B cell (primary cell): Measurements from ENCODE around the gene HPS6. TPM values are rescaled to one million over a fixed set of nuclear protein-coding genes. Genes with fewer than 3 reads are reported as not detected.

Experiments
- ATAC-seq: fragments of 200-7000 bp; cut with Tn5 transposase; one replicate; pipeline ENCODE4 v1.10.0; 2021; ENCODE audit warnings: low read depth, mild to moderate bottlenecking, moderate number of reproducible peaks, moderate library complexity
- CTCF ChIA-PET: fragments of 350-600 bp; sonication (Branson Sonifier 250); formaldehyde crosslinking; loops from one replicate; lab custom pipeline; 2021; ENCODE audit warnings: antibody characterized with exemption, inconsistent platforms; lab: Charles Lee
- POLR2A ChIA-PET: fragments of 350-600 bp; sonication (Branson Sonifier 250); formaldehyde crosslinking; loops from one replicate; lab custom pipeline; 2021; ENCODE audit warnings: antibody characterized with exemption; lab: Charles Lee
- DNase-seq: peaks from one replicate; pipeline ENCODE4 v3.0.0; 2013
- H2AFZ ChIP-seq: 2 replicates; pipeline ENCODE4 v1.6.1; 2012; ENCODE audit warnings: mild to moderate bottlenecking, low read depth, low read length; ENCODE audit not compliant: insufficient read depth, poor library complexity, severe bottlenecking
- H3K27ac ChIP-seq, 2 donors: 1 replicate in 1 of 2; 2 replicates in 1 of 2; pipeline ENCODE4 v1.5.1; 2012 to 2013; ENCODE audit warnings: low read length in 2 of 2, mild to moderate bottlenecking in 2 of 2, moderate library complexity in 1 of 2
- H3K27me3 ChIP-seq, 4 experiments: fragments of 200-600 bp in 1 of 4; sonication (generic) in 1 of 4; replicated peaks in 1 of 4; 1 replicate in 2 of 4; 2 replicates in 2 of 4; pipeline versions ENCODE4 v1.6.1 to v1.7.0; 2013 to 2016; ENCODE audit warnings: low read length in 3 of 4, mild to moderate bottlenecking in 2 of 4, mixed read lengths in 1 of 4, moderate library complexity in 1 of 4; ENCODE audit not compliant: insufficient read depth in 4 of 4, control insufficient read depth in 3 of 4; ENCODE audit errors: control extremely low read depth in 1 of 4
- H3K36me3 ChIP-seq, 2 experiments: replicated peaks in 1 of 2; 1 replicate in 1 of 2; 2 replicates in 1 of 2; pipeline versions ENCODE4 v1.6.1 to v1.7.1; 2013; ENCODE audit warnings: low read length in 1 of 2; ENCODE audit not compliant: insufficient read depth in 2 of 2, control insufficient read depth in 1 of 2; ENCODE audit errors: control extremely low read depth in 1 of 2, extremely low read depth in 1 of 2
- H3K4me1 ChIP-seq, 2 donors: fragments of 200-600 bp in 1 of 2; sonication (generic) in 1 of 2; 1 replicate in 1 of 2; 2 replicates in 1 of 2; pipeline versions ENCODE4 v1.5.1 to v1.6.1; 2013 to 2017; ENCODE audit warnings: low read length in 2 of 2; ENCODE audit not compliant: control insufficient read depth in 2 of 2, insufficient read depth in 2 of 2
- H3K4me2 ChIP-seq: replicated peaks from 2 replicates; pipeline ENCODE3; 2012; ENCODE audit warnings: mild to moderate bottlenecking, low read depth, low read length; ENCODE audit not compliant: poor library complexity, severe bottlenecking
- H3K4me3 ChIP-seq, 5 experiments: fragments of 200-600 bp in 1 of 5; sonication (generic) in 1 of 5; 1 replicate in 3 of 5; 2 replicates in 2 of 5; pipeline versions ENCODE4 v1.5.1 to v1.7.0; 2011 to 2016; ENCODE audit warnings: low read length in 4 of 5, mild to moderate bottlenecking in 4 of 5, low read depth in 2 of 5, control low read depth in 1 of 5, moderate library complexity in 1 of 5; ENCODE audit not compliant: insufficient read depth in 1 of 5; ENCODE audit errors: control extremely low read depth in 1 of 5, extremely low read depth in 1 of 5
- H3K79me2 ChIP-seq: fragments of 200-600 bp; sonication (generic); one replicate; pipeline ENCODE4 v1.6.0; 2016; ENCODE audit warnings: low read length; ENCODE audit not compliant: control insufficient read depth, insufficient read depth
- H3K9ac ChIP-seq: fragments of 200-600 bp; sonication (generic); 2 replicates; pipeline ENCODE4 v1.6.1; 2017; ENCODE audit warnings: mild to moderate bottlenecking, low read length, moderate library complexity
- H3K9me3 ChIP-seq, 3 donors: one replicate each; pipeline versions ENCODE4 v1.6.1 to v1.7.1; 2013; ENCODE audit warnings: low read length in 2 of 3; ENCODE audit not compliant: control insufficient read depth in 2 of 3, insufficient read depth in 1 of 3; ENCODE audit errors: control extremely low read depth in 1 of 3
- H4K20me1 ChIP-seq: 2 replicates; pipeline ENCODE4 v1.6.0; 2012; ENCODE audit warnings: mild to moderate bottlenecking, low read length; ENCODE audit not compliant: insufficient read depth, control insufficient read depth, poor library complexity, severe bottlenecking
- H3K27ac Mint-ChIP-seq: one replicate; pipeline ENCODE4 v1.8.0; 2021; ENCODE audit warnings: mixed read lengths
- H3K27me3 Mint-ChIP-seq: one replicate; pipeline ENCODE4 v1.8.0; 2021; ENCODE audit warnings: mixed read lengths
- H3K4me1 Mint-ChIP-seq: one replicate; pipeline ENCODE4 v1.8.0; 2021; ENCODE audit warnings: mixed read lengths
- H3K4me3 Mint-ChIP-seq: one replicate; pipeline ENCODE4 v1.8.0; 2021; ENCODE audit warnings: mixed read lengths
- H3K9me3 Mint-ChIP-seq: one replicate; pipeline ENCODE4 v1.8.0; 2022; ENCODE audit warnings: mixed read lengths; ENCODE audit not compliant: insufficient read depth
- EZH2 ChIP-seq: IDR thresholded peaks from 2 replicates; pipeline ENCODE4 v1.6.1; 2012; ENCODE audit warnings: borderline replicate concordance, low read depth, mild to moderate bottlenecking, moderate library complexity, low read length; ENCODE audit not compliant: insufficient read depth, poor library complexity, severe bottlenecking
- WGBS: methylation state at CpG from one replicate; pipeline ENCODE4 v1.1.5; 2013; ENCODE audit warnings: missing lambda C conversion rate; ENCODE audit not compliant: insufficient coverage; 5-methylcytosine and 5-hydroxymethylcytosine counted together
- intact Hi-C: fragments of 100-400 bp; cut with micrococcal nuclease; formaldehyde crosslinking; loops from one replicate; pipeline ENCODE4 v1.10.0; 2022
- polyA plus RNA-seq: library from polyadenylated mRNA; depleted of rRNA; stranded (reverse); fragments of >200 nt; gene quantifications from 2 replicates; pipeline ENCODE4 v1.2.3, GENCODE V29; 2012
- total RNA-seq, 2 donors: library from RNA; stranded (reverse); fragments of 120-200 nt in 1 of 2; gene quantifications; 1 replicate in 1 of 2; 2 replicates in 1 of 2; pipeline versions ENCODE4 v1.2.3 to v1.2.4, GENCODE V29; 2013 to 2022
- TF ChIP-seq, protein P1 (sequence below): fragments of 200-600 bp; IDR thresholded peaks from one replicate; pipeline ENCODE4 v1.8.0; 2022; ENCODE audit warnings: antibody characterized with exemption, mild to moderate bottlenecking

Gene HPS6
- total and polyA plus RNA-seq, 2 donors (not counting 1 experiment from before 2014, with no cell fraction given) = 2.8 to 29.5 TPM

DNA sequence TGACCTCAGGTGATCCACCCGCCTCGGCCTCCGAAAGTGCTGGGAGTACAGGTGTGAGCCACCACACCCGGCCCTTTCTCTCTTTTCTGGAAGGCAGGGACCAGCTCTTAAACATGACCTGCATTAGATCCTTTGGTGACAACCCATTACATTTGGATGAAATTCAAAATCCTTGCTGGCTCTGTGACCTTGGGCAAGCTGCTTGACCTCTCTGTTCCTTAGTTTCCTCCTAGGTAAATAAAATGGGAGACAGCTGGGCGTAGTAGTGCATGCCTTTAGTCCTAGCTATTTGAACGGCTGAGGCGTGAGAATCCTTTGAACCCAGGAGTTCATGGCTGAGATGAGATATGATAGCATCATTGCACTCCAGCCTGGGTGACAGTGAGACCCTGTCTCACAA, 31.3 kb downstream of the HPS6 start:
- H3K4me1 ChIP-seq = no peaks in the 10 kb centered on the region
- no peak overlapping the region for H3K9ac ChIP-seq
- no peaks in the 10 kb centered on the region for H3K79me2 ChIP-seq
- H3K4me3 ChIP-seq = no peak overlapping the region
- WGBS = 100% methylated on average over 4 of the region's 7 CpGs
- no peaks in the 10 kb centered on the region for H3K9me3 ChIP-seq
- ChIA-PET POLR2A (no interaction called here), CTCF (no interaction called here)
- no peak overlapping the region for H3K4me2 ChIP-seq
- no peak overlapping the region for H2AFZ ChIP-seq
- Mint-ChIP-seq H3K4me3 (no peak overlapping the region), H3K4me1 (no peaks in the 10 kb centered on the region), H3K9me3 (no peaks in the 10 kb centered on the region), H3K27me3 (no peaks in the 10 kb centered on the region), H3K27ac (no peak overlapping the region)
- no peak for ATAC-seq
- H3K27me3 ChIP-seq = no peaks in the 10 kb centered on the region
- TF ChIP-seq EZH2 = no peak
- TF ChIP-seq, protein P1, sequence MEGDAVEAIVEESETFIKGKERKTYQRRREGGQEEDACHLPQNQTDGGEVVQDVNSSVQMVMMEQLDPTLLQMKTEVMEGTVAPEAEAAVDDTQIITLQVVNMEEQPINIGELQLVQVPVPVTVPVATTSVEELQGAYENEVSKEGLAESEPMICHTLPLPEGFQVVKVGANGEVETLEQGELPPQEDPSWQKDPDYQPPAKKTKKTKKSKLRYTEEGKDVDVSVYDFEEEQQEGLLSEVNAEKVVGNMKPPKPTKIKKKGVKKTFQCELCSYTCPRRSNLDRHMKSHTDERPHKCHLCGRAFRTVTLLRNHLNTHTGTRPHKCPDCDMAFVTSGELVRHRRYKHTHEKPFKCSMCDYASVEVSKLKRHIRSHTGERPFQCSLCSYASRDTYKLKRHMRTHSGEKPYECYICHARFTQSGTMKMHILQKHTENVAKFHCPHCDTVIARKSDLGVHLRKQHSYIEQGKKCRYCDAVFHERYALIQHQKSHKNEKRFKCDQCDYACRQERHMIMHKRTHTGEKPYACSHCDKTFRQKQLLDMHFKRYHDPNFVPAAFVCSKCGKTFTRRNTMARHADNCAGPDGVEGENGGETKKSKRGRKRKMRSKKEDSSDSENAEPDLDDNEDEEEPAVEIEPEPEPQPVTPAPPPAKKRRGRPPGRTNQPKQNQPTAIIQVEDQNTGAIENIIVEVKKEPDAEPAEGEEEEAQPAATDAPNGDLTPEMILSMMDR = no peak
- H4K20me1 ChIP-seq = no peaks in the 10 kb centered on the region
- no peak overlapping the region for H3K27ac ChIP-seq
- intact Hi-C loops = no loop called here
- no peak for DNase-seq
- H3K36me3 ChIP-seq = peaks cover 0 to 4% of the 10 kb centered on the region in 2 experiments

DNA sequence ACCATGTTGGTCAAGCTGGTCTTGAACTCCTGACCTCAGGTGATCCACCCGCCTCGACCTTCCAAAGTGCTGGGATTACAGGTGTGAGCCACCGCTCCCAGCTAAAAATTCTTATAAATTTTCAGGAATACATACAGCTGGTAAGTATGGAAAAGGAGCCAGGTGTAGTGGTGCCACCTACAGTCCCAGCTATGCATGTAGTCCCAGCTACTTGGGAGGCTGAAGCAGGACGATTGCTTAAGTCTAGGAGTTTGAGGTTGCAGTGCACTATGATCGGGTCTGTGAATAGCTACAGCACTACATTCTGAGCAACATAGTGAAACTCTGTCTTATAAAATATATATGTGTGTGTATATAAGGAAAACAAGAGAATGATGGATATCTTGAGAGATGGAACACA, 36.0 kb downstream of the HPS6 start:
- H3K27me3 ChIP-seq = no peaks in the 10 kb centered on the region
- no peak overlapping the region for H3K4me2 ChIP-seq
- no peaks in the 10 kb centered on the region for H3K79me2 ChIP-seq
- DNase-seq (no peak), ATAC-seq (no peak)
- H4K20me1 ChIP-seq = no peaks in the 10 kb centered on the region
- no peaks in the 10 kb centered on the region for H3K4me1 ChIP-seq
- WGBS = no CpG with 5 or more reads among the region's 5 CpGs
- ChIA-PET CTCF (interaction anchor here (0.8 to 5.6 kb wide), 4 partner anchors 27 to 370 kb away, joined by 3 to 22 read pairs (median 4); no protein-coding TSS in a partner anchor), POLR2A (interaction anchor here (0.5 to 0.7 kb wide), 3 partner anchors 320 to 482 kb away, joined by 3 to 5 read pairs (median 3); no protein-coding TSS in a partner anchor)
- H3K27ac ChIP-seq = no peak overlapping the region
- H3K36me3 ChIP-seq = peaks cover 0 to 4% of the 10 kb centered on the region in 2 experiments
- no peaks in the 10 kb centered on the region for H3K9me3 Mint-ChIP-seq
- intact Hi-C loops = no loop called here
- no peak overlapping the region for H3K4me3 Mint-ChIP-seq
- H3K9ac ChIP-seq = no peak overlapping the region
- no peak overlapping the region for H2AFZ ChIP-seq
- H3K27ac Mint-ChIP-seq = no peak overlapping the region
- no peaks in the 10 kb centered on the region for H3K9me3 ChIP-seq
- H3K4me1 Mint-ChIP-seq = peaks cover 7% of the 10 kb centered on the region
- no peak overlapping the region for H3K4me3 ChIP-seq
- TF ChIP-seq, protein P1 = no peak
- TF ChIP-seq EZH2 = no peak
- no peaks in the 10 kb centered on the region for H3K27me3 Mint-ChIP-seq
